HL-60/S4 treated with retinoic acid at 250 ng/mL for 4 days and 3 days (cell line): ENCODE results near the gene ENDOU.

Source experiments
- in situ Hi-C: fragments of 300-500 bp; cut with MboI; formaldehyde crosslinking; loops from 2 replicates; pipeline ENCODE4 v1.7.0; 2022; ENCODE audit warnings: low sequenced_read_pairs

The ENDOU gene

GRCh38 chr12:47725893-47726292 lies 603 bp upstream of the ENDOU start:
- in situ Hi-C loops = loop anchor here (25.0 kb wide), 1 partner anchor 436 kb away; the partner anchor contains the start of gene ASB8

- in situ Hi-C loops = no loop called here
Observed at GRCh38 chr12:47722941-47723631, 2.2 kb downstream of the ENDOU start.

DNA sequence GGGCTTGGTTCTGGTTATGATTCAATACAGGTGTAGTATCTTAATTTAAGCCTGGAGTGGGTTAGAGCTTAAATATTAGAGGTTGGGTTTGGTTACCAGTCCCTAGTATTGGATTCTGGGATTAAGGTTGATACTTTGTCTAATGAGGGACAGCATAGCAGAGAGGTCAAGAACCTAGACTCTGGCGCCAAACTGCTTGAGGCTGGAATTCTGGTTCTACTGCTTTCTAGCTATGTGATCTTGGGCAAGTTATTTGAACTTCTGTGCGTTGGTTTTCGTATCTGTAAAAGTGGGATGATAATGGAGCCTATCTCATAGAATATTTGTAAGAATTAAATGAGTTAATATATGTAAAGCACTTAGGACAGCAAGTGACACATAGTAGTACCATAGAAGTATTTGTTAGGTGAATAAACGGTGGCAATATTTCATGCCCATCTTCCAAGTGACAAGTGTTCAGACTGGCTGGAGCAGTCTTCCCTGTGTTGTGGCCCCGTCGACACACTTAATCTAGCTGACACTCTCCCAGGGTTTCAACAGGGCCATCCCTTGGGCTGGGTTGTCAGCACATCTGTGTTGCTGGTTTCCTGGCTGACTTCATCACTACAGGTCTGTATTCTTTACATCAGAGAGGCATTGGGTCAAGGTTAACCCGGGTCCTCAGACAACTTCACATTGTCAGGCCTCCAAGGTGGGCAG lies 3.0 kb downstream of the ENDOU start:
- in situ Hi-C loops = no loop called here

- in situ Hi-C loops = no loop called here
Observed at GRCh38 chr12:47721431-47721973, 3.8 kb downstream of the ENDOU start.

- in situ Hi-C loops = no loop called here
Observed at GRCh38 chr12:47718531-47718930, 6.8 kb downstream of the ENDOU start.

GRCh38 chr12:47717443-47718193 lies 7.7 kb downstream of the ENDOU start:
- in situ Hi-C loops = no loop called here

DNA sequence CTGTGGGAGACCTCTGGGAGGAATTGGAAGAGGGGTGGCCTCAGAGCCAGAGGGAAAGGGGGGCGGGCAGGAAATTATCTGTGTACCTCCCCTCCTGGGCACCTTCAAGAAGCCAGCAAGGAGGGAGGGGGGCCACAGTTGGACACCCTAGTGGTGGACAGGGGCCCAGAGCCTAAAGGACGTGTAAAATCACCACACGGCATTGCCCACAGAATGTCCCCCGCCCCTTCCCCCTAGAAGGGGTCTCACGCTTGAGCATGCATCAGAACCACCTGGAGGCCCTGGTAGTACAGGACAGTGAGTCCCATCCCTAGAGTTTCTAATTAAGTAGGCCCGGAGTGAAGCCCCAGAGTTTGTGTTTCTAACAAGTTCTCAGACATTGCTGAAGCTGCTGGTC lies 8.2 kb downstream of the ENDOU start:
- in situ Hi-C loops = no loop called here

- in situ Hi-C loops = no loop called here
Observed at GRCh38 chr12:47715877-47716548, 9.3 kb downstream of the ENDOU start.

GRCh38 chr12:47715393-47715876 lies 9.9 kb downstream of the ENDOU start:
- in situ Hi-C loops = no loop called here

DNA sequence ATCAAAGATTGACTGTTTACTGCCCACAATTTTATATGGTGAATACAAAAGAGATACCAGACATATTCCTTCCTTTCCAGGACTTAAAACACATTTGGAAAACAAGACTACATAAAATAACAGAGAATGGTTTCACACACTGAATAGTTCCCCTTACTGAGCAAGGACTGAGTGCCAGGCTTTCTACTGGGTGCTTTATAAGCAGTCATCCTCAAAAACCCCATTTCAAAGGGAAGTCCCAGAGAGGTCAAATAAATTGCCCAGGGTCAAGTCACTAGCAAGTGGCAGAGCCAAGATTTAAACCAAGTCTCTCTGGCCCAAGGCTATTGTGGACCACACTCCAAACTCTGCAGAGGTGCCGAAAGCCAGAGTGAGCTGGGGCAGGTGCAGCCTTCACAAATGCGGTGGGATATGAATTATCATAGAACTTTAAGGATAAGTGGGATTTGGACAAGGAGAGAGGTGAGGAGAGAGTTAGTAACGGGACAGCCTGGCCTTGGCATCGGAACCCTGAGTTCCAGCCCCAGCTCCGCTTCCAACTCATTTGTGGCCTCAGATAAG lies 10.4 kb downstream of the ENDOU start:
- in situ Hi-C loops = no loop called here

DNA sequence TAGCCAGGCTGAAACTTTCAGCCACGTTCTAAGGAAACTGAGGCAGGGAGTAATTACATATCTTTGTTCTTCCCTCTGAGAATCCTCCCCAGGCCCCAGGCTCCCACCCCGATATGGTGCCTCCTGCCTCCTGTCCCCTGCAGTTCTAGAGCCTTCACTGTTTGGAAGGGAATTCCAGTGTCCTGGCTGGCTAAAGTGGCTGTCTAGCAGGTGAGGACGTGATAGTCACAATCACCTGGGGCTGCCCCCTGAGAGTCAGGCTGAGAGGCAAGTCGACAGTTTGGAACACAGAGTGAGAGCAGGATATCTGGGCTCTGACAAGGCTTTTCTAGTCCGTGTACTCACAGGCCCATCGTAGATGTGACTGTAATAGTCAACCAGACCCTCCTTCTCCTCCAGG lies 13.1 kb downstream of the ENDOU start:
- in situ Hi-C loops = no loop called here

GRCh38 chr12:47711448-47711847 lies 13.8 kb downstream of the ENDOU start:
- in situ Hi-C loops = no loop called here

DNA sequence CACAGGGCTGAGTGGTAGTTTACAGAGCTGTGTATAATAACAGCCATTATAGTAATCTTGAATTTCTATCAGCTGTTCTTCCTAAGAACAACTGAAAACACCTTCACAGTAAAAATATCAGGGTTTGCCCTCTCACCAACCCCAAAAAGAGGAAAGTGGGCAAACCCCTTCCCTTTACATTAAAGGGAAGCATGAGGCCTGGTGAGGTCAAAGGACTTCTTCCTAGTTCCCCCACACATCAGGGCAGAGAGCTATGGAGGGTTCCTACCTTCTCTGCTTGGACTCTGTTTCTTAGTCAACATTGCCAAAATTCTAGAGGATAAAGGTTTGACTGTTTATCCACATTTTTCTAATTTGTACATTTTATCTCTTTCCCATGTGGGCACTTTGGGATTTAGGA lies 15.0 kb downstream of the ENDOU start:
- in situ Hi-C loops = no loop called here

GRCh38 chr12:47709671-47710070 lies 15.6 kb downstream of the ENDOU start:
- in situ Hi-C loops = no loop called here

- in situ Hi-C loops = no loop called here
Observed at GRCh38 chr12:47709237-47709636, 16.1 kb downstream of the ENDOU start.

GRCh38 chr12:47707905-47708543 lies 17.3 kb downstream of the ENDOU start:
- in situ Hi-C loops = no loop called here

DNA sequence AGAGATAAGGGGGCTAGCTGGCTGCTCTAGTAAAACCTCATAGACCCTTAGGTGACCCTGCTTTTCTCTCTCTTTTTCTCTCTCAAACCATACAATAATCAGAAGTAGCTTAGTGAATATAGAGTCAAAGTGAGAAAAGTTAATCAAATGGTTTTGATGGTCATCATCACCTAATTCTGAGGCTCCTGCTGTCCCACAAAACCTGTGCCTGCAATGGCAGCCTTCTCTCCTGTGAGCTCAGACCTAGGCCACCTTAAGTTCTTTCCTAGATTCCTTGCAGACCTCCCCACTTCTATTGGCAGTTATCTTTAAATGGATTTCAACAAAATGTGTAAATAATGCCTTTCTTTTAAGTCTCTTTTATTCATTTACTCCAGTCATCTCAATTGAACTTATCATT lies 17.9 kb downstream of the ENDOU start:
- in situ Hi-C loops = no loop called here

DNA sequence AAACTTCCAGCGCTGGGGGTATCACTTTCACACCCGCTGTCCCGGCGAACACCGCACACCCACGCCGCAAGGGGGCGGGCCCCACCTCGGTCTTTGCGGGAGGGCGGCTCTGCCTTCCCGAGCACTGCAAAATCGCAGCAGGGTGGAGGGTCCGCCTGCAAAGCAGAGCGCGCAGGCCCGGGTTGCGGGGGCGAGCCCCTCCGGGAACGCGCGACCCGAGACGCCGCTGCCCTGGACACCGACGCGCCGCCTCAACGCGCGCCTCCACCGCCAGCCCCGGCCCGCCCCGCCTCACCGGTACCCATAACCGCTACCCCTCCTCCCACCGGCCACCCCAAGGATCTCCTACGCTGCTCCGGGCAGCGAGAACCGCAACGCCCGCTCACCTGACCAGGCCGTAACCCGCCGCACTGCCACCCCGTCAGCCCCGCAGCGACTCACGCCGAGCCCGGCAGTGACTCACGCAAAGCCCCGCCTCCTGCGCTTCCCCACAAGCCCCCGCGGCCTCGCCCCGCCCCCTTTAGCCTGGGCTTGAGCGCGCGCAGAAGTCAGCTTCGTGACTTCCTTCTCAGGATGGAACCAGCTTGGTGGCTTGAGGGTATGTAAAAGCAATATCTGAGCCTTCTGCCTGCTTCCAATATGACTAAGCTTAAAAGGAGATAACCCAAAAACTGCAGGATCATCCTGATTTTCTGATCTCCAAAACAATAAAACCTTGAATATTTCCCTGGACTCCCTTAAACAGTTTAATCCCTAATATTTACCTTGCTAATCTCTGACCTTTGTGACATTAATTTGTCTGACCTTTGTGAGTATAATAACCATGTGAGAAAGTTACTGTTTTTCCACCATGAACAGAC lies 19.5 kb downstream of the ENDOU start, which contains the start of gene RPAP3:
Gene RPAP3, minus strand, starts transcription at position 465 of the 860 bp plus-strand sequence. CDS start 3,190 bp downstream, outside the sequence.
- in situ Hi-C loops = no loop called here

- in situ Hi-C loops = no loop called here
Observed at GRCh38 chr12:47705229-47705565, 20.1 kb downstream of the ENDOU start.
